ENCODE results near the gene PCP4L1.

The PCP4L1 gene

DNA sequence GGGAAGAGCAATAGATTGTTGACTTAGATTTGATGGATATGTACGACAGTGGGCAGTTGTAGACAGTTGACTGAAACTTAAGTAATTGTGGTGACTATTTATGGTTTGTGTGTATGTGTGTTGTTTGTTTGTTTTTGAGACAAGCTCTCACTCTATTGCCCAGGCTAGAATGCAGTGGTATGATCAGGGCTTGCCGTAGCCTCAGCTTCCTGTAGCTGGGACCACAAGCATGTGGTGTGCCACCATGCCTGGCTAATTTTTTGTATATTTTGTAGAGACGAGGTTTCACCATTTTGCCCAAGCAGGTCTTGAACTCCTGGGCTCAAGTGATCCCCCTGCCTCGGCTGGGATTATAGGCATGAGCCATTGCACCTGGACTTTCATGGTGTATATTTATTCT lies 65.5 kb downstream of the PCP4L1 start:
- peak; percentile 11 for DNase-seq

DNA sequence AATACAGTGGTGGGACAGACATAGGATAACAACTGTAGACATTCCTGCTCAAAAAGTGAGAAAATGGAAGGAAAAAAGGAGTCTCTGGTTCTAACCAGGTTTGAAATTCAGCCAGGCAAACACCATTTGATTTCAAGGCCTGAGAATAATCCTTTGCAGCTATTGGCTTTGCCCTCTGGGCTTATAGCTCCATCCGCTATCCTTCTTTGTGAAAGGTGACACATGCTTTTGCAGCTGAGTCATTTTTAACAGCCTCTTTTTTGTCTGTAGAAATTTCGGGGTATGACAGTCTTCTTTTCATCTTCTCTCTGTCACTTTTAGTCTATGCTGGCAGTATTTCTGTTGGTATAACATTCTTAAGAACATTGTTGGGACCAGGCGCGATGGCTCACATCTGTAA lies 71.8 kb downstream of the PCP4L1 start:
- no peak for DNase-seq

- no peak for DNase-seq
Observed at GRCh38 chr1:161333166-161333565, 74.6 kb downstream of the PCP4L1 start.
